ENCODE data around the gene USP11.

- TF ChIP-seq TSHZ2 (CRISPR knock-in tag; IDR thresholded peaks at IDR 0.05) = no peak
- no peak for TF ChIP-seq ISL1 (CRISPR knock-in tag; IDR thresholded peaks at IDR 0.05)
- TF ChIP-seq ARNTL (CRISPR knock-in tag; IDR thresholded peaks at IDR 0.05; ENCODE audit: borderline replicate concordance, low read depth) = no peak
These were observed 9.1 kb upstream of the USP11 start for GRCh38 chrX:47223476-47224250.

Measured in SK-N-SH treated with all-trans-retinoic acid at 6 μM for 48 hours (cell line).